Trophoblast cell (in vitro differentiated cells and primary cell): ENCODE measurements around the gene PAQR8.

Source experiments
- DNase-seq, 2 donors: peaks; one replicate each; pipeline ENCODE4 v3.0.0-alpha.2; 2016
- H2AFZ ChIP-seq: 2 replicates; pipeline ENCODE4 v1.6.1; 2013; ENCODE audit warnings: low read length, moderate library complexity, mild to moderate bottlenecking; ENCODE audit not compliant: insufficient read depth, poor library complexity
- H2AK5ac ChIP-seq: 2 replicates; pipeline ENCODE4 v1.6.1; 2013; ENCODE audit warnings: mild to moderate bottlenecking, low read length
- H2BK120ac ChIP-seq: 2 replicates; pipeline ENCODE4 v1.6.1; 2013; ENCODE audit warnings: low read length, mild to moderate bottlenecking, moderate library complexity; ENCODE audit not compliant: insufficient read depth, poor library complexity
- H2BK12ac ChIP-seq: 2 replicates; pipeline ENCODE4 v1.6.1; 2013; ENCODE audit warnings: mild to moderate bottlenecking, low read length, moderate library complexity
- H2BK5ac ChIP-seq: 2 replicates; pipeline ENCODE4 v1.6.1; 2013; ENCODE audit warnings: low read length, low read depth, moderate library complexity, mild to moderate bottlenecking; ENCODE audit not compliant: poor library complexity
- H3K14ac ChIP-seq: 2 replicates; pipeline ENCODE4 v1.6.1; 2013; ENCODE audit warnings: mild to moderate bottlenecking, low read length
- H3K18ac ChIP-seq: 2 replicates; pipeline ENCODE4 v1.6.1; 2013; ENCODE audit warnings: mild to moderate bottlenecking, low read length
- H3K23ac ChIP-seq: 2 replicates; pipeline ENCODE4 v1.6.1; 2013; ENCODE audit warnings: low read length
- H3K27ac ChIP-seq: 2 replicates; pipeline ENCODE4 v1.5.1; 2013; ENCODE audit warnings: low read depth, mild to moderate bottlenecking, inconsistent platforms, low read length, moderate library complexity
- H3K27me3 ChIP-seq: 2 replicates; pipeline ENCODE4 v1.6.1; 2013; ENCODE audit warnings: inconsistent platforms, mild to moderate bottlenecking, low read length, moderate library complexity; ENCODE audit not compliant: insufficient read depth
- H3K36me3 ChIP-seq, 2 experiments: 1 replicate in 1 of 2; 2 replicates in 1 of 2; pipeline ENCODE4 v1.6.1; 2013; ENCODE audit warnings: low read length in 2 of 2, mild to moderate bottlenecking in 2 of 2, moderate library complexity in 1 of 2; ENCODE audit not compliant: insufficient read depth in 2 of 2, control insufficient read depth in 1 of 2
- H3K4ac ChIP-seq: 2 replicates; pipeline ENCODE4 v1.6.1; 2013; ENCODE audit warnings: low read depth, mild to moderate bottlenecking, low read length, moderate library complexity
- H3K4me1 ChIP-seq, 2 experiments: 1 replicate in 1 of 2; 2 replicates in 1 of 2; pipeline ENCODE4 v1.6.1; 2013; ENCODE audit warnings: low read length in 2 of 2, mild to moderate bottlenecking in 2 of 2, moderate library complexity in 1 of 2; ENCODE audit not compliant: insufficient read depth in 2 of 2, control insufficient read depth in 1 of 2
- H3K4me2 ChIP-seq: 2 replicates; pipeline ENCODE4 v1.6.1; 2013; ENCODE audit warnings: inconsistent platforms, mild to moderate bottlenecking, low read length, moderate library complexity
- H3K4me3 ChIP-seq: 2 replicates; pipeline ENCODE4 v1.5.1; 2013; ENCODE audit warnings: mild to moderate bottlenecking, low read depth, low read length, inconsistent platforms
- H3K79me1 ChIP-seq: one replicate; pipeline ENCODE4 v1.6.1; 2013; ENCODE audit warnings: low read length
- H3K79me2 ChIP-seq: 2 replicates; pipeline ENCODE4 v1.6.1; 2013; ENCODE audit warnings: low read length, mild to moderate bottlenecking; ENCODE audit not compliant: control insufficient read depth, insufficient read depth, poor library complexity
- H3K9ac ChIP-seq: 2 replicates; pipeline ENCODE4 v1.6.1; 2013; ENCODE audit warnings: mild to moderate bottlenecking, low read length
- H3K9me3 ChIP-seq: 2 replicates; pipeline ENCODE4 v1.6.1; 2013; ENCODE audit warnings: low read depth, mild to moderate bottlenecking, control low read depth, inconsistent platforms, low read length; ENCODE audit not compliant: insufficient read depth
- H4K12ac ChIP-seq: 2 replicates; pipeline ENCODE4 v1.6.1; 2013; ENCODE audit warnings: low read depth, mild to moderate bottlenecking, low read length, moderate library complexity
- H4K8ac ChIP-seq: 2 replicates; pipeline ENCODE4 v1.6.1; 2013; ENCODE audit warnings: low read depth, mild to moderate bottlenecking, low read length, moderate library complexity
- H4K91ac ChIP-seq: one replicate; pipeline ENCODE4 v1.6.1; 2013; ENCODE audit warnings: low read depth, mild to moderate bottlenecking, low read length, moderate library complexity
- WGBS: extraction: QIAGEN DNeasy Blood & Tissue Kit; methylation state at CpG from one replicate; pipeline ENCODE4 v1.1.7; 2013; ENCODE audit warnings: missing lambda C conversion rate; ENCODE audit not compliant: insufficient read length, insufficient coverage; ENCODE audit errors: extremely low coverage; 5-methylcytosine and 5-hydroxymethylcytosine counted together

The PAQR8 gene

DNA sequence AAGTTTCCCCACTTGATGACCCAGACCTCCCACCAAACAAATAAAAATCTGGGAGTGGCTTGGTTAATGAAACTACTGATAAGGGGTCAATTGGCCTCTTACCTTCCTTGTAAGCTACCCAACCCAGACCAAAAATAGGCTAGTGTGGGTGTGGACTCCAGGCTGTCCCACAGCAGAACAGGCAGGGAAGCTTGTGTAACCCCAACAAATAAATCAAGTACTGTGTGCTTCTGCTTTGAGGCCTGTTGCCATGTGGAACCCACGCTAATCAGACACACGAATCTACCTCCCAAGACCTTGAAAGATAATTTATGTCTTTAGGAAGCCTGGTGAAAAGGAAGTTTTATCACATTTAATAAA, 33.7 kb upstream of the PAQR8 start:
- H3K36me3 ChIP-seq, result no peaks in the 10 kb centered on the region
- DNase-seq, result no peak
- H2BK12ac ChIP-seq, result peak overlapping the region; percentile 21
- H3K9ac ChIP-seq, result no peak overlapping the region
- peaks cover 16 to 28% of the 10 kb centered on the region in 2 experiments for H3K4me1 ChIP-seq
- no peak overlapping the region for H3K23ac ChIP-seq
- peak overlapping the region; percentile 38 for H4K91ac ChIP-seq
- no peak overlapping the region for H4K12ac ChIP-seq
- no peak overlapping the region for H2BK5ac ChIP-seq
- no peak overlapping the region for H4K8ac ChIP-seq
- no peak overlapping the region for H2AK5ac ChIP-seq
- no peak overlapping the region for H3K14ac ChIP-seq
- H2AFZ ChIP-seq, result no peak overlapping the region
- H3K79me2 ChIP-seq, result no peaks in the 10 kb centered on the region
- no peaks in the 10 kb centered on the region for H3K9me3 ChIP-seq
- H3K4me3 ChIP-seq, result no peak overlapping the region
- peaks cover 18% of the 10 kb centered on the region for H3K79me1 ChIP-seq
- H3K18ac ChIP-seq, result no peak overlapping the region
- no peak overlapping the region for H2BK120ac ChIP-seq
- no peak overlapping the region for H3K27ac ChIP-seq
- H3K4me2 ChIP-seq, result no peak overlapping the region
- H3K27me3 ChIP-seq, result no peaks in the 10 kb centered on the region
- WGBS, result no CpG with 5 or more reads among the region's 2 CpGs
- no peak overlapping the region for H3K4ac ChIP-seq

DNA sequence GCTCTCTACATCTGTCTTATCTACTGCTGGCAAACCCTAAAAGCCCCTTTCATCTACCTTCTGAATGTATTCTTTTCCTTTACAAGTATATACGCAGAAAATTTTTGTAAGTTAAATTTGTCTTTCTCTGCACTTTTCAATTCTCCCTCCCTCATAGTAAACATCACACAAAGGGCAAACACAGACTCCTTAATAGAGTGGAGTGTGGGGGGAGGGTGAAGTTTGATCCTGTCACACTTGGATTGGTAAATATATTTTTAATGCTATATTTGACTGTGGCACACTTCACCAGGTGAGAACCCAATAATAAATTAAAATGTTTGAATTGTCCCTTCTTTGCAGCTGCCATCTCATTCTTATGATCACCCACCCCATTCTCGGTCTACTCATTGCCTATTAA, 33.2 kb upstream of the PAQR8 start:
- Histone ChIP-seq H3K27me3 (no peaks in the 10 kb centered on the region), H2BK120ac (no peak overlapping the region), H2AK5ac (no peak overlapping the region), H3K4me3 (no peak overlapping the region), H2AFZ (no peak overlapping the region), H3K79me1 (peaks cover 18% of the 10 kb centered on the region), H3K23ac (no peak overlapping the region), H3K79me2 (no peaks in the 10 kb centered on the region), H3K4me2 (no peak overlapping the region), H3K18ac (no peak overlapping the region), H3K4ac (no peak overlapping the region), H2BK12ac (no peak overlapping the region), H3K9me3 (no peaks in the 10 kb centered on the region), H2BK5ac (no peak overlapping the region), H4K8ac (no peak overlapping the region), H4K12ac (no peak overlapping the region), H4K91ac (no peak overlapping the region), H3K36me3 (no peaks in the 10 kb centered on the region), H3K27ac (no peak overlapping the region), H3K9ac (no peak overlapping the region), H3K14ac (no peak overlapping the region), H3K4me1 (peaks cover 16 to 28% of the 10 kb centered on the region in 2 experiments)
- DNase-seq, result no peak
- no CpG with 5 or more reads among the region's 2 CpGs for whole genome bisulfite sequencing

DNA sequence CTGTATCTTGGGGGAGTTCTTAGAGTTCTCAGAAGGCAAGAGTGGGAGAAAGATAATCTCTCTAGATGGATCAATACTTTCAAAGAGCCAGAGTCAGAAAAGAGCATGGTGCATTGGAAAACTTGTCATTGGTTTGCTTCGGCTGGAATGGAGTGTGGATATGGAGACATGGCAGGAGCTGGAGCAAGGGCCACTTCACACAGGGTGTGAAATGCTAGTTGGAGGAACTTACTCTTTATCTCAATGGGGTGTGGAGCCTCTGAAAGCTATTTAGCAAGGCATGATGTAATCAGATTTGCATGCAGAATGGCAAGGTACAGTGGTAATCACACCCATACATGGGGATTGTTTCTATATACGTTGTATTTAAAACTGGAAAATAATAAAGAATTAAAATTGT, 31.5 kb upstream of the PAQR8 start:
- H3K4ac ChIP-seq, result no peak overlapping the region
- no peak overlapping the region for H2AFZ ChIP-seq
- no peak overlapping the region for H3K27ac ChIP-seq
- no peak overlapping the region for H3K18ac ChIP-seq
- no peak overlapping the region for H4K8ac ChIP-seq
- no CpG with 5 or more reads among the region's 2 CpGs for WGBS
- no peak overlapping the region for H3K4me3 ChIP-seq
- H2BK120ac ChIP-seq, result no peak overlapping the region
- H3K23ac ChIP-seq, result no peak overlapping the region
- no peak for DNase-seq
- H4K12ac ChIP-seq, result no peak overlapping the region
- H3K9me3 ChIP-seq, result no peaks in the 10 kb centered on the region
- H3K4me2 ChIP-seq, result no peak overlapping the region
- no peaks in the 10 kb centered on the region for H3K79me2 ChIP-seq
- H2BK12ac ChIP-seq, result peak overlapping the region; percentile 79
- H3K4me1 ChIP-seq, result peaks cover 15 to 28% of the 10 kb centered on the region in 2 experiments
- H2AK5ac ChIP-seq, result no peak overlapping the region
- H3K27me3 ChIP-seq, result no peaks in the 10 kb centered on the region
- H3K36me3 ChIP-seq, result no peaks in the 10 kb centered on the region
- no peak overlapping the region for H3K9ac ChIP-seq
- peaks cover 12% of the 10 kb centered on the region for H3K79me1 ChIP-seq
- peak overlapping the region; percentile 61 for H4K91ac ChIP-seq
- peak overlapping the region; percentile 52 for H2BK5ac ChIP-seq
- H3K14ac ChIP-seq, result peak overlapping the region; percentile 57

DNA sequence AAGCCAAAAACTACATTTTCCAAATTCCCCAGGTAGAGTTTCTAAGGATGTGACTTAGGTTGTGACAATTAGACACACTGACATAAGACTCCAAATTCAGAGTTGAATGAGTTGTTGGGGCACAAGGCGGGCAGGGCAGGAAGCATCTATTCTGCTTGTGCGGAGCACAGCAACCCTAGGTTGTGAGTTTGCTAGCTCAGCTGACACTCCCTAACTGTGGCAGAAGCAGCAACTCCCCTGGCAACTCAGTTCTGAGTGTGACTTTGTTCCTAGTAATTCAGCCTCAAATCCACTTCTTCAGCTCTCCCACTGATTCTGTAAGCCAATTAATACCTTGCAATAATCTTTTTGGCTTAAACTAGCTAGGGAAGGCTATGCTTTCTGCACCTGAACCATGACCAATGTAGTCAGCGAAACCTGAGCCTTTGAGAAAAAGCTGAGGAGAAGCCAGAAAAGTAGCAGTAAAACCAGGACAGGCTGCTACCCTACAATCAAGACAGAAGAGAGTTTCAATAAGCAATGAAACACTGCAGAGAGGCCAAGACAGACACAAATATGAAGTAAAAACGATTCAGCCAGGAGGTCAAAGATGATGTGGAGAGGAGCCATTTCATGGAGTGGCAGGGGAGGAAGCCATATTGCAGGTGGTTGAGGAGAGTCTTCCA, 30.0 kb upstream of the PAQR8 start:
- H3K23ac ChIP-seq, result no peak overlapping the region
- H3K27me3 ChIP-seq, result no peaks in the 10 kb centered on the region
- H3K4ac ChIP-seq, result no peak overlapping the region
- no peaks in the 10 kb centered on the region for H3K36me3 ChIP-seq
- H4K12ac ChIP-seq, result no peak overlapping the region
- H4K91ac ChIP-seq, result no peak overlapping the region
- no CpG with 5 or more reads among the region's 4 CpGs for WGBS
- H4K8ac ChIP-seq, result no peak overlapping the region
- H2BK5ac ChIP-seq, result no peak overlapping the region
- H2BK12ac ChIP-seq, result peak overlapping the region; percentile 24
- H3K27ac ChIP-seq, result no peak overlapping the region
- no peak overlapping the region for H2AFZ ChIP-seq
- H3K79me1 ChIP-seq, result peaks cover 4% of the 10 kb centered on the region
- H2AK5ac ChIP-seq, result no peak overlapping the region
- no peak overlapping the region for H3K14ac ChIP-seq
- H3K18ac ChIP-seq, result no peak overlapping the region
- H3K4me3 ChIP-seq, result no peak overlapping the region
- H2BK120ac ChIP-seq, result no peak overlapping the region
- no peak for DNase-seq
- H3K4me1 ChIP-seq, result peaks cover 7 to 20% of the 10 kb centered on the region in 2 experiments
- H3K9me3 ChIP-seq, result no peaks in the 10 kb centered on the region
- no peaks in the 10 kb centered on the region for H3K79me2 ChIP-seq
- no peak overlapping the region for H3K4me2 ChIP-seq
- H3K9ac ChIP-seq, result no peak overlapping the region
